T-cell (primary cell): ENCODE results near the gene SMAD4. TPM values are rescaled to one million over a fixed set of nuclear protein-coding genes. Genes with fewer than 3 reads are reported as not detected.
"Not testable (repeated sequence)": the region's sequence is repeated elsewhere in the genome, so short reads cannot be mapped to it uniquely, and the experiment has no call there.

ENCODE experiments used
- ATAC-seq, 4 experiments: fragments of 200-7000 bp in 3 of 4; fragments of 150-1000 bp in 1 of 4; cut with Tn5 transposase; replicated peaks in 1 of 4; 1 replicate in 3 of 4; 2 replicates in 1 of 4; pipeline ENCODE4 v1.10.0; 2021; ENCODE audit warnings: moderate library complexity in 3 of 4, mild to moderate bottlenecking in 2 of 4, moderate number of reproducible peaks in 1 of 4
- CTCF ChIA-PET, 2 donors: fragments of 300-600 bp; sonication (Branson Sonifier 250); formaldehyde crosslinking; loops; one replicate each; lab custom pipeline; 2022; ENCODE audit warnings: antibody characterized with exemption in 2 of 2; lab: Charles Lee
- POLR2A ChIA-PET, 2 donors: fragments of 300-600 bp; sonication (Branson Sonifier 250); formaldehyde crosslinking; loops; one replicate each; lab custom pipeline; 2022; ENCODE audit warnings: antibody characterized with exemption in 2 of 2; lab: Charles Lee
- DNase-seq, 35 experiments: peaks; one replicate each; pipeline versions ENCODE4 v3.0.0 to v3.0.0-alpha.2; 2013 to 2023
- H3K27ac ChIP-seq: one replicate; pipeline ENCODE4 v1.5.1; 2013; ENCODE audit warnings: low read length
- H3K27me3 ChIP-seq, 2 experiments: replicated peaks in 1 of 2; 1 replicate in 1 of 2; 2 replicates in 1 of 2; pipeline versions ENCODE4 v1.6.1 to v1.7.0; 2013; ENCODE audit warnings: low read length in 1 of 2, mixed read lengths in 1 of 2; ENCODE audit not compliant: control insufficient read depth in 2 of 2, insufficient read depth in 2 of 2; ENCODE audit errors: extremely low read depth in 1 of 2
- H3K36me3 ChIP-seq, 2 donors: 1 replicate in 1 of 2; 2 replicates in 1 of 2; pipeline versions ENCODE4 v1.6.1 to v1.7.0; 2013; ENCODE audit warnings: low read length in 1 of 2; ENCODE audit not compliant: control insufficient read depth in 2 of 2, insufficient read depth in 1 of 2; ENCODE audit errors: extremely low read depth in 1 of 2
- H3K4me1 ChIP-seq, 2 experiments: 1 replicate in 1 of 2; 2 replicates in 1 of 2; pipeline versions ENCODE4 v1.6.1 to v1.7.0; 2013; ENCODE audit warnings: low read length in 2 of 2, mixed read lengths in 1 of 2; ENCODE audit not compliant: insufficient read depth in 2 of 2, control insufficient read depth in 1 of 2; ENCODE audit errors: extremely low read depth in 1 of 2
- H3K4me3 ChIP-seq, 2 donors: 1 replicate in 1 of 2; 2 replicates in 1 of 2; pipeline versions ENCODE4 v1.5.1 to v1.7.0; 2013; ENCODE audit warnings: mild to moderate bottlenecking in 2 of 2, low read length in 1 of 2, moderate library complexity in 1 of 2; ENCODE audit not compliant: control insufficient read depth in 1 of 2; ENCODE audit errors: extremely low read depth in 1 of 2
- H3K9me3 ChIP-seq: 2 replicates; pipeline ENCODE4 v1.7.0; 2013
- H3K27ac Mint-ChIP-seq, 2 donors: one replicate each; pipeline ENCODE4 v1.8.0; 2020 to 2021; ENCODE audit warnings: mild to moderate bottlenecking in 2 of 2, mixed read lengths in 2 of 2
- H3K27me3 Mint-ChIP-seq, 2 donors: one replicate each; pipeline ENCODE4 v1.8.0; 2021 to 2022; ENCODE audit warnings: mixed read lengths in 2 of 2
- H3K36me3 Mint-ChIP-seq: one replicate; pipeline ENCODE4 v1.8.0; 2021; ENCODE audit warnings: mixed read lengths
- H3K4me1 Mint-ChIP-seq, 3 donors: one replicate each; pipeline ENCODE4 v1.8.0; 2020 to 2022; ENCODE audit warnings: mixed read lengths in 3 of 3, mild to moderate bottlenecking in 1 of 3
- H3K4me3 Mint-ChIP-seq, 3 donors: one replicate each; pipeline ENCODE4 v1.8.0; 2020 to 2022; ENCODE audit warnings: mild to moderate bottlenecking in 3 of 3, mixed read lengths in 3 of 3, moderate library complexity in 3 of 3
- H3K9me3 Mint-ChIP-seq, 3 donors: one replicate each; pipeline ENCODE4 v1.8.0; 2020 to 2022; ENCODE audit warnings: mixed read lengths in 3 of 3
- WGBS: methylation state at CpG from one replicate; pipeline ENCODE4 v1.1.5; 2013; ENCODE audit warnings: missing lambda C conversion rate; ENCODE audit not compliant: insufficient coverage; 5-methylcytosine and 5-hydroxymethylcytosine counted together
- total RNA-seq, 35 experiments: library from RNA in 6 of 35; stranded (reverse) in 6 of 35; fragments of 120-200 nt in 1 of 35; gene quantifications; one replicate each; pipeline versions ENCODE4 v1.2.1 to v1.2.4 and lab custom pipeline; 2013 to 2026

Gene SMAD4
- total RNA-seq, 5 donors from 2014 or later (not counting 1 experiment from before 2014, with no cell fraction given) = 80.9 to 124 (median 117) TPM

GRCh38 chr18:51091270-51091669, 61.3 kb downstream of the SMAD4 start:
- no peak for DNase-seq
- H3K4me3 ChIP-seq = no peak overlapping the region
- H3K27me3 ChIP-seq = no peaks in the 10 kb centered on the region
- Mint-ChIP-seq H3K9me3 (peaks cover 10 to 37% (median 31%) of the 10 kb centered on the region in 3 donors), H3K4me1 (no peaks in the 10 kb centered on the region), H3K27ac (no peak overlapping the region), H3K27me3 (peaks cover 0 to 4% of the 10 kb centered on the region in 2 donors), H3K36me3 (peaks cover 17% of the 10 kb centered on the region), H3K4me3 (no peak overlapping the region)
- no peaks in the 10 kb centered on the region for H3K36me3 ChIP-seq
- ATAC-seq = no peak
- ChIA-PET POLR2A (no interaction called here), CTCF (no interaction called here)
- no peaks in the 10 kb centered on the region for H3K9me3 ChIP-seq
- WGBS = 90% methylated on average over 3 of the region's 5 CpGs
- no peaks in the 10 kb centered on the region for H3K4me1 ChIP-seq
- H3K27ac ChIP-seq = no peak overlapping the region

- DNase-seq (no peak), ATAC-seq (peak in 2 of 4 experiments; percentile 19 to 27)
- Mint-ChIP-seq H3K36me3 (peaks cover 8% of the 10 kb centered on the region), H3K9me3 (peaks cover 10 to 28% (median 23%) of the 10 kb centered on the region in 3 donors), H3K4me1 (no peaks in the 10 kb centered on the region), H3K27me3 (peaks cover 0 to 6% of the 10 kb centered on the region in 2 donors), H3K4me3 (no peak overlapping the region), H3K27ac (no peak overlapping the region)
- WGBS = 67% methylated on average over 1 of the region's 2 CpGs
- no peak overlapping the region for H3K4me3 ChIP-seq
- ChIA-PET CTCF (no interaction called here), POLR2A (interaction anchor here in 1 of 2 donors (0.7 kb wide), 1 partner anchor 14 kb away, joined by 4 read pairs; no protein-coding TSS in a partner anchor)
- no peaks in the 10 kb centered on the region for H3K36me3 ChIP-seq
- H3K9me3 ChIP-seq = no peaks in the 10 kb centered on the region
- no peak overlapping the region for H3K27ac ChIP-seq
- H3K4me1 ChIP-seq = no peaks in the 10 kb centered on the region
- no peaks in the 10 kb centered on the region for H3K27me3 ChIP-seq
Measured at GRCh38 chr18:51092117-51092516, 62.1 kb downstream of the SMAD4 start.

GRCh38 chr18:51092967-51093366, 63.0 kb downstream of the SMAD4 start:
- POLR2A ChIA-PET = interaction anchor here in 1 of 2 donors (0.7 kb wide), 1 partner anchor 13 kb away, joined by 4 read pairs; no protein-coding TSS in a partner anchor
- H3K4me3 Mint-ChIP-seq, H3K4me3 ChIP-seq, DNase-seq, H3K27ac ChIP-seq, H3K36me3 Mint-ChIP-seq, H3K27ac Mint-ChIP-seq, H3K27me3 Mint-ChIP-seq, CTCF ChIA-PET, H3K27me3 ChIP-seq, ATAC-seq, H3K4me1 ChIP-seq, H3K36me3 ChIP-seq, H3K9me3 ChIP-seq, H3K4me1 Mint-ChIP-seq: not testable (repeated sequence)
- no CpG with 5 or more reads among the region's 1 CpG for WGBS
- H3K9me3 Mint-ChIP-seq = peaks cover 4 to 22% (median 17%) of the 10 kb centered on the region in 3 donors

DNA sequence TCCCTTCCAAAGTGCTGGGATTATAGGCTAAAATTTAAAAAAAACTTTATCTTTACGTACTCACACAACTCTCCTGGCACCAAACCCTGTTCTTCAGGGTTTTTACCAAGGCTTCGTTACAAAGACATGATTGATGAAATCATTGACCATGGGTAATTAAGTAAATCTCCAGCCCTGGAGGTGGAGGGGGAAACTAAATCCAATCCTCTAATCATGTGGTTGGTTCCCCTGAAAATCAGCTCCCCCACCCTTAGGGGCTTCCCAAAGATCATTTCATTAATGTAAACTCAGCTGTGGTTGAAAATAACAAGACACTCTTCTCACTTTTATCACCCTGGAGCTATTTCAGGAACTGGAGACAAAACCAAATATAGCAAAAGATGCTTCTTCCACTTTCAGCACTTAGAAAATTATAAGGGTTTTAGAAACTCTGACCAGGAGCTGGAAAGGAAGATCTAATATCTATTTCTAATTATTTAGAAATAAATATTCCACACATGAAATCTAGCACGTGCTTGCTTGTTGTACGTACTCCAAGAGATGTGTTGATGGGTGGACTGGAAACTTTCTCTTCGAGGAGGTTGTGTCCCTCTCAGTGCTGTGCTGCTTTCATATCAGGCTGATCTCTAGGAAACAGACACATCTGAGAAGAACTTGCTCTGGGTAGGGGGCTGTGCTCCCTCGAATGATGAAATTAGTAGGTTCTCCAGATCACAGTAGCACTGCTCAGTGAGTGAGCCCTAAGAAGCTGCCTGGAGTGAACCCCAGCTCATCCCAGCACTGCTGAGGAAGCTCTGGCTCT, 67.2 kb downstream of the SMAD4 start:
- H3K36me3 Mint-ChIP-seq = peaks cover 3% of the 10 kb centered on the region
- DNase-seq = no peak
- no peaks in the 10 kb centered on the region for H3K36me3 ChIP-seq
- CTCF ChIA-PET = no interaction called here
- H3K4me3 Mint-ChIP-seq = no peak overlapping the region
- no peak overlapping the region for H3K27ac Mint-ChIP-seq
- no peak for ATAC-seq
- peaks cover 0 to 6% of the 10 kb centered on the region in 2 donors for H3K27me3 Mint-ChIP-seq
- peaks cover 0 to 9% (median 0%) of the 10 kb centered on the region in 3 donors for H3K9me3 Mint-ChIP-seq
- H3K4me3 ChIP-seq = no peak overlapping the region
- no peak overlapping the region for H3K27ac ChIP-seq
- no peaks in the 10 kb centered on the region for H3K27me3 ChIP-seq
- H3K9me3 ChIP-seq = no peaks in the 10 kb centered on the region
- H3K4me1 ChIP-seq = no peaks in the 10 kb centered on the region
- 78% methylated on average over 2 of the region's 6 CpGs for WGBS
- POLR2A ChIA-PET = no interaction called here
- no peaks in the 10 kb centered on the region for H3K4me1 Mint-ChIP-seq

DNA sequence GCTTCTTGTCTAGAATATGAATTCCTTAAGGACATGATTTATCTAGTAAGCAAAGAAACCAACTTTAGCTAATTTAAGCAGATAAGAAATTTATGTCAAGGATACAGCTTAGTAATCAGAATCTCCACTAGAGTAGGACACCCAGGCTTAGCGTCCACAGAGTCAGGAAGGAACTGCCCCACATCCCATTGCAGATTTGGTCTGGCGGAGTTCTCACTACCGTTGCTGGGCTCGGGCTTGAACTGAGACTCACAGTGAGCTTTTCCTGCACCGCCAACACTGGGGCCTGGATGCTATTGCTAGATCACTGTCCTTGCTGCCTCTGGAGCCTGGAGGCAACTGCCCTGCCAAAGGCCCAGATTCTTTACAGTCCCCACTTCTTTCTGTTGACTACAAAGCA, 68.1 kb downstream of the SMAD4 start:
- ATAC-seq = no peak
- ChIA-PET CTCF (interaction anchor here in 1 of 2 donors (0.8 kb wide), 1 partner anchor 10 kb away, joined by 3 read pairs; no protein-coding TSS in a partner anchor), POLR2A (no interaction called here)

GRCh38 chr18:51098513-51098912, 68.5 kb downstream of the SMAD4 start:
- Mint-ChIP-seq H3K27ac (no peak overlapping the region), H3K36me3 (peaks cover 3% of the 10 kb centered on the region), H3K9me3 (peaks cover 0 to 6% (median 3%) of the 10 kb centered on the region in 3 donors), H3K27me3 (peaks cover 0 to 6% of the 10 kb centered on the region in 2 donors), H3K4me3 (no peak overlapping the region), H3K4me1 (no peaks in the 10 kb centered on the region)
- ChIA-PET POLR2A (no interaction called here), CTCF (interaction anchor here in 1 of 2 donors (0.8 kb wide), 1 partner anchor 10 kb away, joined by 3 read pairs; no protein-coding TSS in a partner anchor)
- ATAC-seq = no peak
- DNase-seq = no peak
- no peaks in the 10 kb centered on the region for H3K4me1 ChIP-seq
- no peaks in the 10 kb centered on the region for H3K9me3 ChIP-seq
- no peaks in the 10 kb centered on the region for H3K36me3 ChIP-seq
- no peak overlapping the region for H3K27ac ChIP-seq
- WGBS = 83% methylated on average over 1 of the region's 1 CpG
- H3K27me3 ChIP-seq = no peaks in the 10 kb centered on the region
- no peak overlapping the region for H3K4me3 ChIP-seq

More for the DNA sequence above, 68.1 kb downstream of the SMAD4 start:
- Histone ChIP-seq H3K27ac (no peak overlapping the region), H3K27me3 (no peaks in the 10 kb centered on the region), H3K36me3 (no peaks in the 10 kb centered on the region), H3K9me3 (no peaks in the 10 kb centered on the region), H3K4me3 (no peak overlapping the region), H3K4me1 (no peaks in the 10 kb centered on the region)
- no peak overlapping the region for H3K27ac Mint-ChIP-seq
- H3K4me1 Mint-ChIP-seq = no peaks in the 10 kb centered on the region
- DNase-seq = no peak
- H3K27me3 Mint-ChIP-seq = peaks cover 0 to 6% of the 10 kb centered on the region in 2 donors
- no peak overlapping the region for H3K4me3 Mint-ChIP-seq
- 90% methylated on average over 5 of the region's 5 CpGs for WGBS
- peaks cover 0 to 9% (median 3%) of the 10 kb centered on the region in 3 donors for H3K9me3 Mint-ChIP-seq
- H3K36me3 Mint-ChIP-seq = peaks cover 3% of the 10 kb centered on the region
